Naive thymus-derived CD4-positive, alpha-beta T cell (primary cell): Measurements from ENCODE around the gene TSPAN18. TPM values are rescaled to one million over a fixed set of nuclear protein-coding genes. Genes with fewer than 3 reads are reported as not detected.

ENCODE experiments used
- ATAC-seq: fragments of 150-1000 bp; cut with Tn5 transposase; 2 replicates; pipeline ENCODE4 v1.10.0; 2021; ENCODE audit warnings: mild to moderate bottlenecking, moderate library complexity
- CTCF ChIA-PET: fragments of 350-600 bp; sonication (Branson Sonifier 250); formaldehyde crosslinking; loops from one replicate; lab custom pipeline; 2021; ENCODE audit warnings: antibody characterized with exemption; lab: Charles Lee
- POLR2A ChIA-PET: fragments of 350-600 bp; sonication (Branson Sonifier 250); formaldehyde crosslinking; loops from one replicate; lab custom pipeline; 2021; ENCODE audit warnings: antibody characterized with exemption, inconsistent platforms; lab: Charles Lee
- DNase-seq, 9 donors: peaks; one replicate each; pipeline versions ENCODE4 v3.0.0 to v3.0.0-alpha.2; 2020 to 2022; ENCODE audit warnings: mixed read lengths in 1 of 9
- H3K27ac ChIP-seq: one replicate; pipeline ENCODE4 v1.7.0; 2013; ENCODE audit warnings: mild to moderate bottlenecking, low read depth, low read length, moderate library complexity
- H3K27me3 ChIP-seq, 2 donors: one replicate each; pipeline ENCODE4 v1.7.0; 2013; ENCODE audit warnings: low read length in 2 of 2, mild to moderate bottlenecking in 2 of 2, moderate library complexity in 2 of 2; ENCODE audit not compliant: control insufficient read depth in 2 of 2, insufficient read depth in 2 of 2
- H3K36me3 ChIP-seq, 3 experiments: 1 replicate in 2 of 3; 2 replicates in 1 of 3; pipeline ENCODE4 v1.7.0; 2013; ENCODE audit warnings: low read length in 3 of 3, mild to moderate bottlenecking in 3 of 3, moderate library complexity in 1 of 3; ENCODE audit not compliant: insufficient read depth in 3 of 3, control insufficient read depth in 2 of 3
- H3K4me1 ChIP-seq, 2 donors: one replicate each; pipeline ENCODE4 v1.7.0; 2013; ENCODE audit warnings: low read length in 2 of 2, mild to moderate bottlenecking in 2 of 2, moderate library complexity in 1 of 2; ENCODE audit not compliant: control insufficient read depth in 2 of 2, insufficient read depth in 2 of 2
- H3K4me3 ChIP-seq: 2 replicates; pipeline ENCODE4 v1.7.0; 2013; ENCODE audit warnings: mild to moderate bottlenecking, low read length
- H3K9me3 ChIP-seq, 3 experiments: 1 replicate in 2 of 3; 2 replicates in 1 of 3; pipeline ENCODE4 v1.7.0; 2013; ENCODE audit warnings: low read length in 3 of 3; ENCODE audit not compliant: control insufficient read depth in 2 of 3
- H3K27ac Mint-ChIP-seq, 9 donors: one replicate each; pipeline ENCODE4 v1.8.0; 2020 to 2022; ENCODE audit warnings: mixed read lengths in 9 of 9, mild to moderate bottlenecking in 8 of 9, moderate library complexity in 5 of 9, inconsistent platforms in 2 of 9
- H3K27me3 Mint-ChIP-seq, 5 donors: one replicate each; pipeline ENCODE4 v1.8.0; 2021 to 2022; ENCODE audit warnings: mixed read lengths in 5 of 5, mild to moderate bottlenecking in 1 of 5
- H3K36me3 Mint-ChIP-seq, 5 donors: one replicate each; pipeline ENCODE4 v1.8.0; 2020 to 2022; ENCODE audit warnings: mixed read lengths in 5 of 5, mild to moderate bottlenecking in 3 of 5, inconsistent platforms in 1 of 5
- H3K4me1 Mint-ChIP-seq, 7 donors: one replicate each; pipeline ENCODE4 v1.8.0; 2020 to 2022; ENCODE audit warnings: mixed read lengths in 7 of 7, mild to moderate bottlenecking in 3 of 7, inconsistent platforms in 1 of 7
- H3K4me3 Mint-ChIP-seq, 10 donors: one replicate each; pipeline ENCODE4 v1.8.0; 2020 to 2022; ENCODE audit warnings: mild to moderate bottlenecking in 10 of 10, mixed read lengths in 10 of 10, moderate library complexity in 6 of 10, inconsistent platforms in 2 of 10
- H3K9me3 Mint-ChIP-seq, 11 donors: one replicate each; pipeline ENCODE4 v1.8.0; 2020 to 2022; ENCODE audit warnings: mixed read lengths in 11 of 11, mild to moderate bottlenecking in 4 of 11, inconsistent platforms in 1 of 11, moderate library complexity in 1 of 11
- intact Hi-C, 2 donors: fragments of 100-400 bp; cut with micrococcal nuclease; formaldehyde crosslinking; loops; one replicate each; pipeline ENCODE4 v1.15.1; 2023
- polyA plus RNA-seq, 2 donors: library from polyadenylated mRNA; unstranded; fragments of 300-500 nt; fragmentation: Illumina TruSeq; gene quantifications; one replicate each; pipeline ENCODE4 v1.2.3, GENCODE V29; 2021
- total RNA-seq, 6 experiments: library from RNA in 5 of 6; stranded (reverse) in 5 of 6; gene quantifications; 1 replicate in 5 of 6; 2 replicates in 1 of 6; pipeline ENCODE4 v1.2.3 and lab custom pipeline; 2021 to 2026

Gene TSPAN18
- total and polyA plus RNA-seq, 7 experiments from 2014 or later, result 8.8 to 57.0 (median 21.7) TPM

GRCh38 chr11:44727373-44728287 is 868 bp downstream of the TSPAN18 start:
- intact Hi-C loops, result loop anchor here (1.0 to 5.0 kb wide), 11 partner anchors 20 to 184 kb away; partner anchors contain the start of gene CD82 (in 1 of the 2)
- DNase-seq, result peak; percentile 68 to 87 (median 80)
- Mint-ChIP-seq H3K27ac (peak overlapping the region; percentile 37 to 91 (median 76)), H3K4me1 (peaks cover 35 to 61% (median 56%) of the 10 kb centered on the region in 7 donors), H3K36me3 (peaks cover 0 to 15% (median 9%) of the 10 kb centered on the region in 5 donors), H3K27me3 (peaks cover 0 to 38% (median 0%) of the 10 kb centered on the region in 5 donors), H3K4me3 (peak overlapping the region; percentile 73 to 95 (median 90)), H3K9me3 (no peaks in the 10 kb centered on the region)
- H3K4me1 ChIP-seq, result peaks cover 10 to 31% of the 10 kb centered on the region in 2 donors
- CTCF ChIA-PET, result no interaction called here
- H3K9me3 ChIP-seq, result no peaks in the 10 kb centered on the region
- POLR2A ChIA-PET, result no interaction called here
- peak; percentile 88 for ATAC-seq
- peaks cover 0 to 7% (median 0%) of the 10 kb centered on the region in 3 experiments for H3K36me3 ChIP-seq
- H3K27ac ChIP-seq, result peak overlapping the region; percentile 71
- peak overlapping the region; percentile 72 for H3K4me3 ChIP-seq
- H3K27me3 ChIP-seq, result peaks cover 0 to 3% of the 10 kb centered on the region in 2 donors

DNA sequence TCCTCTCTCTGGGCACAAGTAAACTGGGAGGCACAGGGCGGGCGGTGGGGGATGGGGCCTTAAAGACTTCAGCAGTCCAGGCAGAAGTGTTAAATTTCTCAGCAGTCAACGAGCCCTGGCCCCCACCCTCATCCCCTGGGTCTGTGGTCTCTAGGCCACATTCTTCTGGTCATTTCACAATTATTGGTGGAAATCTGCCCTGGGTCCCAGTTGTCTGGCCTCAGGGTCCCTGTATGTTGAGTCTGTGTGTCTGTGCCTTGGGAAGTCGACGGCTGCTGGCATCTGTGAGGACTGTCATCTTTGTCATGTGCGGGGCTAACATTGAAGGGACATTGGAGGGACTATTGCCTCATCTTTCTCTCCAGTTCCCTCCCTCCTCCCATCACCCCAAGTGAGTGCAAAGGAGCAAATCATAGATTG is 1.7 kb downstream of the TSPAN18 start:
- no peak for ATAC-seq
- Mint-ChIP-seq H3K4me3 (peak overlapping the region; percentile 73 to 95 (median 90)), H3K4me1 (peaks cover 35 to 70% (median 63%) of the 10 kb centered on the region in 7 donors), H3K27ac (peak overlapping the region; percentile 37 to 91 (median 75)), H3K36me3 (peaks cover 0 to 23% (median 12%) of the 10 kb centered on the region in 5 donors), H3K27me3 (peaks cover 0 to 34% (median 0%) of the 10 kb centered on the region in 5 donors), H3K9me3 (peaks cover 0 to 2% (median 0%) of the 10 kb centered on the region in 11 donors)
- Histone ChIP-seq H3K27ac (no peak overlapping the region), H3K9me3 (no peaks in the 10 kb centered on the region), H3K36me3 (peaks cover 0 to 7% (median 0%) of the 10 kb centered on the region in 3 experiments), H3K4me1 (peaks cover 10 to 31% of the 10 kb centered on the region in 2 donors), H3K4me3 (peak overlapping the region; percentile 72), H3K27me3 (peaks cover 0 to 3% of the 10 kb centered on the region in 2 donors)
- POLR2A ChIA-PET, result no interaction called here
- CTCF ChIA-PET, result interaction anchor here (0.9 kb wide), 1 partner anchor 47 kb away, joined by 3 read pairs; no protein-coding TSS in a partner anchor
- no peak for DNase-seq
- intact Hi-C loops, result loop anchor here (1.0 to 5.0 kb wide), 9 partner anchors 19 to 183 kb away; partner anchors contain the start of gene CD82 (in 1 of the 2)

DNA sequence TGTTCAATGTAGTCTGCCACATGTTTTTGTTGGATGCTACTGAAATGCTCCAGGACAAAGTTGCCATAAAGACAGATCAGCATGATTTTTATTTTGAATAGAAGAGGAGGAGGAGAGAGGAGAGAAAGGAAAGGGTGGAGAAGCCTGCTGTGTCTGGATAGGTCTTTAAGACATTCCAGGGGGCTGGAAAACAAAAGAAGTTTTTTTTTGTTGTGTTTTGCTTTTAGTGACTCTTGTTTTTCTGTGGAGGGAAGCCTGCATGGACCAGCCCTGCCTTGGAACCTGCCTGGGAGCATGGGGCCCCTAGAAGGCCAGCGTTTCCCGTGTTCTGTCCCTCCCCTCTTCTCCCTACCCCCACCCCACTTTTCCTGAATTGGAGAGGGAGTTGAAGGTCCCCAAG is 2.3 kb downstream of the TSPAN18 start:
- Histone ChIP-seq H3K4me3 (no peak overlapping the region), H3K9me3 (no peaks in the 10 kb centered on the region), H3K4me1 (peaks cover 10 to 31% of the 10 kb centered on the region in 2 donors), H3K27ac (no peak overlapping the region), H3K36me3 (peaks cover 0 to 7% (median 0%) of the 10 kb centered on the region in 3 experiments), H3K27me3 (peaks cover 0 to 3% of the 10 kb centered on the region in 2 donors)
- peak overlapping the region; percentile 73 to 95 (median 90) for H3K4me3 Mint-ChIP-seq
- peak overlapping the region in 7 of 9 donors; percentile 9 to 81 (median 75) for H3K27ac Mint-ChIP-seq
- H3K4me1 Mint-ChIP-seq, result peaks cover 38 to 74% (median 67%) of the 10 kb centered on the region in 7 donors
- no peak for ATAC-seq
- ChIA-PET POLR2A (no interaction called here), CTCF (interaction anchor here (0.7 to 1.6 kb wide), 4 partner anchors 45 to 401 kb away, joined by 3 to 4 read pairs (median 3); no protein-coding TSS in a partner anchor)
- peaks cover 0 to 23% (median 11%) of the 10 kb centered on the region in 5 donors for H3K36me3 Mint-ChIP-seq
- intact Hi-C loops, result loop anchor here (2.0 to 5.0 kb wide), 4 partner anchors 70 to 162 kb away; partner anchors contain the start of gene CD82 (in 1 of the 2)
- H3K9me3 Mint-ChIP-seq, result peaks cover 0 to 2% (median 0%) of the 10 kb centered on the region in 11 donors
- H3K27me3 Mint-ChIP-seq, result peaks cover 0 to 32% (median 0%) of the 10 kb centered on the region in 5 donors
- no peak for DNase-seq

DNA sequence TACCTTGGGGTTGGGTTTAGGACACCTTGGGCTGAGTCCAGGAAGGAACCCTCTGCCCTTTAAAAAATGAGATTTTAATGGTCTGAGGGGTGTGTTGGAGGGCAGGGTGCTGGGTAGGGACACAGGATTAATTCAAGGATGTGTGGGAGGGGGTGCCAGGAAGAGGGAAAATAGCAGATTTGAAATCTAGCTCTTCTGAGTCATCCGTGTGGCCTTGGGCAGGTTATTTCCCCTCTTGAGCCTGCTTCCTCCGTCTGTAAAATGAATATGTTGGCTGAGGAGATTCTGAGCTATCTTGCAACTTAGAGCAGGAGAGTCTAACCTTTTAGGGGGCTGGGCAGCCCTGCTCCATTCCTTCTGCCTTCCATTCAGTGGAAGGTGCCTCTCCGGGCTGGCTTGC is 3.0 kb downstream of the TSPAN18 start:
- intact Hi-C loops, result loop anchor here (2.0 to 5.0 kb wide), 4 partner anchors 71 to 162 kb away; partner anchors contain the start of gene CD82 (in 1 of the 2)
- Mint-ChIP-seq H3K27me3 (peaks cover 0 to 32% (median 0%) of the 10 kb centered on the region in 5 donors), H3K9me3 (peaks cover 0 to 2% (median 0%) of the 10 kb centered on the region in 11 donors), H3K36me3 (peaks cover 0 to 23% (median 11%) of the 10 kb centered on the region in 5 donors), H3K4me1 (peaks cover 38 to 80% (median 73%) of the 10 kb centered on the region in 7 donors), H3K27ac (peak overlapping the region in 3 of 9 donors; percentile 25 to 80 (median 32)), H3K4me3 (peak overlapping the region; percentile 3 to 95 (median 80))
- ChIA-PET POLR2A (no interaction called here), CTCF (interaction anchor here (0.7 to 1.6 kb wide), 6 partner anchors 18 to 401 kb away, joined by 3 to 4 read pairs (median 3); no protein-coding TSS in a partner anchor)
- H3K36me3 ChIP-seq, result peaks cover 0 to 7% (median 0%) of the 10 kb centered on the region in 3 experiments
- peaks cover 10 to 31% of the 10 kb centered on the region in 2 donors for H3K4me1 ChIP-seq
- H3K9me3 ChIP-seq, result no peaks in the 10 kb centered on the region
- ATAC-seq (no peak), DNase-seq (no peak)
- peaks cover 0 to 3% of the 10 kb centered on the region in 2 donors for H3K27me3 ChIP-seq
- H3K4me3 ChIP-seq, result no peak overlapping the region
- no peak overlapping the region for H3K27ac ChIP-seq

DNA sequence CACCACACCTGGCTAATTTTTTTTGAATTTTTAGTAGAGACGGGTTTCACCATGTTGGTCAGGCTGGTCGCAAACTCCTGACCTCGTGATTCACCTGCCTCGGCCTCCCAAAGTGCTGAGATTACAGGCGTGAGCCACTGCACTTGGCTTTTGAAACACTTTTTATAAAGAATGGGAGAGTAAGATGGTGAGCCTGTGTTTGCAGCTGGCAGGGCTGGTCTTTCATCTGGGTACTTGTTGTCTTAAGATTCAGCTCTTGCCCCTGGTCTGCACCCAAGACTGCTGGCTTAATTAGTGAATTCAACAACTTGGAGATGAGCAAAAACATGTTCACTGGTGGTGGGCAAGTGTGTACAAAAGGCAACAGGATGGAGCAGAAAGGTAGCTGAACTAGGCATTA is 4.0 kb downstream of the TSPAN18 start:
- Histone ChIP-seq H3K27me3 (peaks cover 0 to 3% of the 10 kb centered on the region in 2 donors), H3K27ac (no peak overlapping the region), H3K9me3 (no peaks in the 10 kb centered on the region), H3K4me1 (peaks cover 10 to 29% of the 10 kb centered on the region in 2 donors), H3K4me3 (no peak overlapping the region), H3K36me3 (peaks cover 0 to 7% (median 0%) of the 10 kb centered on the region in 3 experiments)
- CTCF ChIA-PET, result interaction anchor here (0.6 to 1.2 kb wide), 5 partner anchors 8 to 1137 kb away, joined by 3 read pairs; no protein-coding TSS in a partner anchor
- peaks cover 0 to 2% (median 0%) of the 10 kb centered on the region in 11 donors for H3K9me3 Mint-ChIP-seq
- H3K36me3 Mint-ChIP-seq, result peaks cover 0 to 23% (median 12%) of the 10 kb centered on the region in 5 donors
- H3K27me3 Mint-ChIP-seq, result peaks cover 0 to 28% (median 0%) of the 10 kb centered on the region in 5 donors
- H3K27ac Mint-ChIP-seq, result peak overlapping the region in 1 of 9 donors; percentile 17
- POLR2A ChIA-PET, result interaction anchor here (0.5 to 1.4 kb wide), 2 partner anchors 16 to 52 kb away, joined by 3 read pairs; no protein-coding TSS in a partner anchor
- H3K4me1 Mint-ChIP-seq, result peaks cover 37 to 83% (median 67%) of the 10 kb centered on the region in 7 donors
- intact Hi-C loops, result no loop called here
- ATAC-seq (no peak), DNase-seq (no peak)
- peak overlapping the region in 6 of 10 donors; percentile 3 to 27 (median 10) for H3K4me3 Mint-ChIP-seq
